RWPE1 (cell line): ENCODE data around the gene AIP.
"Not testable (repeated sequence)": the region's sequence is repeated elsewhere in the genome, so short reads cannot be mapped to it uniquely, and the experiment has no call there.

ENCODE experiments used
- CTCF ChIA-PET: fragments of 350-600 bp; sonication (Branson Sonifier 250); formaldehyde crosslinking; extraction: SDS; loops from one replicate; lab custom pipeline; 2021; lab: Yijun Ruan, JAX
- POLR2A ChIA-PET: fragments of 400-600 bp; formaldehyde crosslinking; extraction: SDS; loops from one replicate; lab custom pipeline; 2020; ENCODE audit warnings: antibody characterized with exemption; ENCODE audit not compliant: low non-redundant PET; lab: Yijun Ruan, JAX
- DNase-seq: peaks from one replicate; pipeline ENCODE4 v3.0.0; 2012; ENCODE audit warnings: low spot score
- H3K27ac ChIP-seq: fragments of 450-650 bp; 2 replicates; pipeline ENCODE4 v1.5.1; 2017
- TF ChIP-seq, protein P1 (sequence below): fragments of 450-650 bp; conservative IDR thresholded peaks from 2 replicates; pipeline ENCODE4 v1.5.1; 2017; ENCODE audit warnings: low read depth, mild to moderate bottlenecking

The AIP gene

DNA sequence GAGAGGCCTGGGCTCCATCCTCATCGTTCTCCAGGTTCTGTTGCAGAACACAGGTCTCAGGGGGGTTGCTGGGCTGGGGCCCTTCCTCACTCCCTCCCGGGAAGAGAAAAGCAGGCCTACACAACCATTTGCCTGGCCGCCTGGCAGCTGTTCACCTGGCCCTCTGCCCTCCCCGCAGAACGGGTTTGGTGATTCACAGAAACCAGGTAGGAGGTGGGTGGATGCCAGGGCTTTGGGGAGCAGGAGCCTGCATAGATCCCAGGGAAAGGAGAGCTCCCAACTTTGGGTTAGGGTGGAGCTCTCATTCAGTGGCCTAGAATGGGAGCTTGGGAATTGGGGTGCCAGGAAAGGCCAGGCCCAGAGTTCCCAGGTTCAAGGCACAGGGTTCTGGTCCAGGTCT, 14.8 kb upstream of the AIP start:
- peak; percentile 89 for DNase-seq
- peak overlapping the region; percentile 96 for H3K27ac ChIP-seq
- TF ChIP-seq, protein P1, sequence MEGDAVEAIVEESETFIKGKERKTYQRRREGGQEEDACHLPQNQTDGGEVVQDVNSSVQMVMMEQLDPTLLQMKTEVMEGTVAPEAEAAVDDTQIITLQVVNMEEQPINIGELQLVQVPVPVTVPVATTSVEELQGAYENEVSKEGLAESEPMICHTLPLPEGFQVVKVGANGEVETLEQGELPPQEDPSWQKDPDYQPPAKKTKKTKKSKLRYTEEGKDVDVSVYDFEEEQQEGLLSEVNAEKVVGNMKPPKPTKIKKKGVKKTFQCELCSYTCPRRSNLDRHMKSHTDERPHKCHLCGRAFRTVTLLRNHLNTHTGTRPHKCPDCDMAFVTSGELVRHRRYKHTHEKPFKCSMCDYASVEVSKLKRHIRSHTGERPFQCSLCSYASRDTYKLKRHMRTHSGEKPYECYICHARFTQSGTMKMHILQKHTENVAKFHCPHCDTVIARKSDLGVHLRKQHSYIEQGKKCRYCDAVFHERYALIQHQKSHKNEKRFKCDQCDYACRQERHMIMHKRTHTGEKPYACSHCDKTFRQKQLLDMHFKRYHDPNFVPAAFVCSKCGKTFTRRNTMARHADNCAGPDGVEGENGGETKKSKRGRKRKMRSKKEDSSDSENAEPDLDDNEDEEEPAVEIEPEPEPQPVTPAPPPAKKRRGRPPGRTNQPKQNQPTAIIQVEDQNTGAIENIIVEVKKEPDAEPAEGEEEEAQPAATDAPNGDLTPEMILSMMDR: no peak
- CTCF ChIA-PET: interaction anchor here (0.7 to 1.9 kb wide), 2 partner anchors 67 to 147 kb away, joined by 5 to 13 read pairs; partner anchors contain the start of gene PPP1CA
- POLR2A ChIA-PET: interaction anchor here (1.0 to 2.5 kb wide), 8 partner anchors 15 to 128 kb away, joined by 3 to 11 read pairs (median 4); partner anchors contain the start of genes AIP, CORO1B, PITPNM1 and POLD4

DNA sequence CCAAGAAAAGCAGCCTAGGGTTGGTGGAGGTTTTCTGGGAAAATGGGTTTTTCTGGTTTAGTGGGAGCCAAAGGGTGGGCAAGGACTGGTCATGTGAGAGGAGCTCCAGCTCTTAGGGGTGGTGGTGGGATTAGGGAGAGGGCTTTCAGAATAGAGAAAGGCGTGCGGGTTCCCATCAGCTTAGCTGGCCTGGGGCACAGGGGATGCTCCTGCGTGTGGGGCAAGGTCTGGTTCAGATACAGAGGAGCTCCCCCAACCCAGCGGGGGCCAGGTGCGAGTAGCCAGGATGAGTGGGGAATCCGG, 14.4 kb upstream of the AIP start:
- H3K27ac ChIP-seq: peak overlapping the region; percentile 96

DNA sequence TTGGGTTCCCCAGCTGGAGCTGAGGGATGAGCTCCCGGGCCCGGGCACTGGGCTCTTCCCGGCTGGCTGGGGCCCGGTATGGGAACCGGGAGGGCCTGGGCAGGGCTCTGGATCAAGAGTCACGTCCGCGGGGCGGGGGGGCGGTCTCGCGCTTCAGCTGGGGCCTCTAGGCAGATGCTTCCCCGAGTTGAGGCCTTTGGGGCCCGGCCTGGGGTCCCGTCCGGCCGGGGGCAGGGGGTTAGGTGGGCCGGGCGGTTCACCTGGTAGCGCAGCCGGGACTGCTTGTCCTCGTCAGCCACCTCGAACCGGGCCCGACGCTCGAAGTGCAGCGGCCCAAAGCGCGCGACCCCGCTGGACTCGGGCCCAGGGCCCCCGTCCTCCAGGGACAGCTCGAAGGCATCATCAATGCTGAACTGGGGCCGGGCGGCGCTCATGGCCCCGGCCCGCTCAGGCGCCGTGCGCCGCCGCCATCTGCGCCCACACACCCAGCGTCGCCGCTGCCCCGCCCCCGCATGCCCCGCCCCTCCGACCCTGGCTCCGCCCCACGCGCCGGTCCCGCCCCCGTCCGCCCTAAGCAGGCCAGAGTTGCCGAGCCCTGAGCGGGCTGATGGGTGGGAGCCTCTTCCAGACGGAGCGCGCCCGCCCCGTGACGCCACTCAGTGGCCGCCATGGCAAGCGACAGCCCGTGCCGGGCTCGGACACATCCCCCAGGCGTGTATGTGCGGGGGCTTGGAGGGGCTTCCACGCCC, 13.9 kb upstream of the AIP start, which contains the start of gene TMEM134:
TSS of gene TMEM134 (minus strand) at position 493 of the 749 bp plus-strand sequence. CDS start at position 434, 59 bp downstream.
- ChIA-PET CTCF (interaction anchor here (1.2 to 1.9 kb wide), 2 partner anchors 30 to 68 kb away, joined by 4 to 13 read pairs; partner anchors contain the start of gene PPP1CA), POLR2A (interaction anchor here (0.5 to 2.5 kb wide), 8 partner anchors 14 to 116 kb away, joined by 3 to 11 read pairs (median 4); partner anchors contain the start of genes AIP, CORO1B, PITPNM1 and POLD4)
- H3K27ac ChIP-seq: peak within 1 kb of the TSS; percentile 96
- TF ChIP-seq, protein P1: peak; percentile 57
- DNase-seq: peak; percentile 89

More for the DNA sequence above, 14.4 kb upstream of the AIP start:
- ChIA-PET CTCF (interaction anchor here (0.7 to 1.9 kb wide), 3 partner anchors 29 to 147 kb away, joined by 4 to 13 read pairs (median 5); partner anchors contain the start of gene PPP1CA), POLR2A (interaction anchor here (0.5 to 2.5 kb wide), 8 partner anchors 14 to 115 kb away, joined by 3 to 11 read pairs (median 4); partner anchors contain the start of genes AIP, CORO1B, PITPNM1 and POLD4)
- TF ChIP-seq, protein P1: no peak
- no peak for DNase-seq

DNA sequence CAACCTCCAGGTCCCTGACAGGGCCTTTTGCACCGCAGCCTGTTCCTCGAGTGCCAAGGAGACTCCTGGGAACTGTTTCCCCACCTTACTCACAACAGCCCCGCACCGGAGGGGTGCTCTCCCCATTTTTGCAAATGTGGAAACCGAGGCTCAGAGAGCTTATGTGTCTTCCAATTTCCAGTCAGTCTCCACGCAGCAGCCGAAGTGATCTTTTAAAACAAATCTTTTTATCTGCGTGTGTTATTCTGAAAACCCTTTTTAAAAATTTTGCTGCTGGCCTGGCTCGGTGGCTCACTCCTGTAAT, 13.4 kb upstream of the AIP start:
- ChIA-PET CTCF (interaction anchor here (0.7 to 1.2 kb wide), 2 partner anchors 28 to 30 kb away, joined by 3 to 4 read pairs; no protein-coding TSS in a partner anchor), POLR2A (interaction anchor here (1.7 kb wide), 1 partner anchor 13 kb away, joined by 5 read pairs; the partner anchor contains the start of gene AIP)
- TF ChIP-seq, protein P1: peak; percentile 19; the same call in 1 of the 2 replicates
- peak overlapping the region; percentile 96 for H3K27ac ChIP-seq
- no peak for DNase-seq

DNA sequence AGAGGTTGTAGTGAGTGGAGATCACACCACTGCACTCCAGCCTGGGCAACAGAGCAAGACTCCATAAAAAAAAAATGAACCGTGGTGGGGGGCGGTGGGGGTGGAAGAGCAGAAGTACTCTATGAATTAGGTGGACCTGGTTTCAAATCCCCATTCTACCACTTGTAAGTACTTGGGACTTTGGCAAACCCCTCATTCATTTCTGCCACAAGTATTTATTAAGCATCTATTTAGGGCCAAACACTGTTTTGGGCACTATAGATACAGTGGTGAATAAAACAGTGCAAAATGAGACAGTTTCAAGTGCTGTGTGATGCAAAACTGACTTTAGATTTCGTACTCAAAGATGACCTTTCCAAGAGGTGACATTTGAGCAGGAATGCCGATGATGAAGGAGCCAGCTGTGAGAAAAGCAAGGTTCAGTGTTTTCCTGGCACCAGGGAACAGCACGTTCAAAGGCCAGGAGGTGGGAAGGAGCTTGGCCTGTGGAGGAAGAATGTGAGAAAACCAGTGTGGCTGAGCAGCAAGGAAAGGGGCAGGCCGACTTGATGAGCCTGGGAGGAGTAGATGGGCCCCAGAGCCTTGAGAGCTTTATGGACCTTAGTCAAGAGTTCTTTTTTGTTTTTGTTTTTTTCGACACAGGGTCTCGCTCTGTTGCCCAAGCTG, 12.4 kb upstream of the AIP start:
- POLR2A ChIA-PET: no interaction called here
- TF ChIP-seq, protein P1: no peak
- CTCF ChIA-PET: no interaction called here
- no peak for DNase-seq
- H3K27ac ChIP-seq: no peak overlapping the region; the same call in 1 of the 2 replicates

DNA sequence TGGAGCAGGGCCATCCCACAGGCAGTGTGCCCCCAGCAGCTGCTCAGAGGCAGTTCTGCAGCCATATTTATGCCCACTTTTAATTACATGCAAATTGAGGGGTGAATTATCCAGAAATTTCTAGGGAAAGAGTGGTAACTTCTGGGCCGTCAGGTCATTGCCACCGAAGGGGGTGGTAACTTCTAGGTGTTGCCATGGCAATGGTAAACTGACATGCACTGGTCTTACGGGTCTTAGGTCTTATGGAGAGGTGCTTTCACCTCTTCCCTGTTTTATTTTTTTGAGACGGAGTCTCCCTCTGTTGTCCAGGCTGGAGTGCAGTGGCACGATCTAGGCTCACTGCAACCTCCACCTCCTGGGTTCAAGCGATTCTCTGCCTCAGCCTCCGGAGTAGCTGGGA, 9.9 kb upstream of the AIP start:
- TF ChIP-seq, protein P1: no peak
- DNase-seq: no peak
- ChIA-PET CTCF (no interaction called here), POLR2A (no interaction called here)
- H3K27ac ChIP-seq: no peak overlapping the region

DNA sequence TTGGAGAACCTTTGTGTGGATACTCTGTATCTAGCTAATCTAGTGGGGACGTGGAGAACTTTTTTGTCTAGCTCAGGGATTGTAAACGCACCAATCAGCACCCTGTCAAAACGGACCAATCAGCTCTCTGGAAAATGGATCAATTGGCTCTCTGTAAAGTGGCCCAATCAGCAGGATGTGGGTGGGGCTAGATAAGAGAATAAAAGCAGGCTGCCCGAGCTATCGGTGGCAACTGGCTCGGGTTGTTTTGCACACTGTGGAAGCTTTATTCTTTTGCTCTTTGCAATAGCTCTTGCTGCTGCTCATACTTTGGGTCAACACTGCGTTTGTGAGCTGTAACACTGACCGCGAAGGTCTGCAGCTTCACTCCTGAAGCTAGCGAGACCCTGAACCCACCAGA, 6.1 kb upstream of the AIP start:
- POLR2A ChIA-PET, H3K27ac ChIP-seq, DNase-seq: not testable (repeated sequence)
- CTCF ChIA-PET: interaction anchor here (0.6 kb wide), 2 partner anchors 11 to 75 kb away, joined by 3 read pairs; partner anchors contain the start of gene PPP1CA

DNA sequence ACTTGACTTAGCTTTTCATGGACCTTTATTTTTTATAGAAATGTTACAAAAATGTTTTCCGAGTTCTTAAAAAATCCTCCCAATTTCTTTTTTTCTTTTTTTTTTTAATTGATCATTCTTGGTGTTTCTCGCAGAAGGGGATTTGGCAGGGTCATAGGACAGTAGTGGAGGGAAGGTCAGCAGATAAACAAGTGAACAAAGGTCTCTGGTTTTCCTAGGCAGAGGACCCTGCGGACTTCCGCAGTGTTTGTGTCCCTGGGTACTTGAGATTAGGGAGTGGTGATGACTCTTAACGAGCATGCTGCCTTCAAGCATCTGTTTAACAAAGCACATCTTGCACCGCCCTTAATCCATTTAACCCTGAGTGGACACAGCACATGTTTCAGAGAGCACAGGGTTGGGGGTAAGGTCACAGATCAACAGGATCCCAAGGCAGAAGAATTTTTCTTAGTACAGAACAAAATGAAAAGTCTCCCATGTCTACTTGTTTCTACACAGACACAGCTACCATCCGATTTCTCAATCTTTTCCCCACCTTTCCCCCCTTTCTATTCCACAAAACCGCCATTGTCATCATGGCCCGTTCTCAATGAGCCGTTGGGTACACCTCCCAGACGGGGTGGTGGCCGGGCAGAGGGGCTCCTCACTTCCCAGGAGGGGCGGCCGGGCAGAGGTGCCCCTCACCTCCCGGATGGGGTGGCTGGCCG, 5.3 kb upstream of the AIP start:
- DNase-seq, H3K27ac ChIP-seq, POLR2A ChIA-PET: not testable (repeated sequence)
- CTCF ChIA-PET: interaction anchor here (0.6 kb wide), 3 partner anchors 12 to 76 kb away, joined by 3 to 4 read pairs (median 3); partner anchors contain the start of gene PPP1CA
